Thoracic aorta (tissue), 2 donors: ENCODE results near the gene COTL1. TPM values are rescaled to one million over a fixed set of nuclear protein-coding genes. Genes with fewer than 3 reads are reported as not detected.

Experiments used
- ATAC-seq: fragments of 150-250 bp; one replicate; pipeline ENCODE4 v1.8.0; 2017; ENCODE audit warnings: low read depth; ENCODE audit not compliant: insufficient number of reproducible peaks, low FRiP score
- DNase-seq: peaks from one replicate; pipeline ENCODE4 v3.0.0-alpha.2; 2020; ENCODE audit warnings: low spot score
- H3K27ac ChIP-seq, 2 donors: fragments of 200-600 bp; sonication (generic); 1 replicate in 1 of 2; 2 replicates in 1 of 2; pipeline ENCODE4 v1.5.1; 2016; ENCODE audit warnings: mild to moderate bottlenecking in 2 of 2, moderate library complexity in 2 of 2
- H3K27me3 ChIP-seq: fragments of 200-600 bp; sonication (generic); replicated peaks from 2 replicates; pipeline ENCODE4 v1.6.0; 2016; ENCODE audit warnings: mild to moderate bottlenecking; ENCODE audit not compliant: insufficient read depth
- H3K36me3 ChIP-seq: fragments of 200-600 bp; sonication (generic); one replicate; pipeline ENCODE4 v1.5.1; 2016
- H3K4me1 ChIP-seq, 2 donors: fragments of 200-600 bp; sonication (generic); 1 replicate in 1 of 2; 2 replicates in 1 of 2; pipeline versions ENCODE4 v1.5.1 to v1.6.0; 2016; ENCODE audit warnings: low read depth in 2 of 2, mild to moderate bottlenecking in 1 of 2; ENCODE audit not compliant: control insufficient read depth in 1 of 2
- H3K4me3 ChIP-seq: fragments of 200-600 bp; sonication (generic); 2 replicates; pipeline ENCODE4 v1.5.1; 2016; ENCODE audit warnings: mild to moderate bottlenecking
- H3K9me3 ChIP-seq: fragments of 200-600 bp; sonication (generic); 2 replicates; pipeline ENCODE4 v1.5.1; 2016
- CTCF ChIP-seq: fragments of 200-600 bp; sonication (generic); IDR thresholded peaks from one replicate; pipeline ENCODE4 v1.5.1; 2019; ENCODE audit warnings: antibody characterized with exemption
- total RNA-seq, 2 donors: library from RNA; depleted of rRNA; stranded (reverse); fragments of >200 nt; gene quantifications; one replicate each; pipeline versions ENCODE4 v1.1.0 to v1.2.3, GENCODE V29; 2016

The COTL1 gene
- total RNA-seq, 2 donors from 2014 or later, result 32.0 to 46.8 TPM

GRCh38 chr16:84552135-84552534 is 65.7 kb downstream of the COTL1 start:
- no peak for ATAC-seq

DNA sequence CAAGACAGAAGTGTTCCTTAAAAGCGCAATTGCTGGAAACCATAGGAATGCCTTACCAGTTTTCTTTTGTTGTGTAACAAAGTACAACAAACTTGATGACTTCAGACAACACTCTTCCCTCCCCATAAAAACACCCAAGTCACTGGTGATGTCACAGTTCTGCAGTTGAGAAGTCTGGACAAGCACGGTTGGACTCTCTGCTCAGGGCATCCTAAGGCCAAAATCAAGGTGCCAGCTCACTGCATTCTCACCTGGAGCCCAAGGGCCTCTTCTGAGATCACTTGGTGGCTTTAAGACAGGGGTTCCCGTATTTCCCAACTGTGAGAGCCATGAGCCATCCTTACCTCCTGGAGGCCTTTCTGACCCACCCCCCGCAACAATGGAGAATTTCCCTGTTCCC is 67.8 kb downstream of the COTL1 start:
- no peak for DNase-seq
- TF ChIP-seq CTCF, result no peak
- H3K4me3 ChIP-seq, result no peak overlapping the region
- no peak overlapping the region for H3K27ac ChIP-seq
- H3K9me3 ChIP-seq, result no peaks in the 10 kb centered on the region
- no peaks in the 10 kb centered on the region for H3K36me3 ChIP-seq
- H3K4me1 ChIP-seq, result no peaks in the 10 kb centered on the region
- no peak for ATAC-seq
- H3K27me3 ChIP-seq, result no peaks in the 10 kb centered on the region

More at GRCh38 chr16:84552135-84552534, 65.7 kb downstream of the COTL1 start:
- no peak overlapping the region for H3K27ac ChIP-seq
- TF ChIP-seq CTCF, result no peak
- no peak overlapping the region for H3K4me3 ChIP-seq
- no peaks in the 10 kb centered on the region for H3K27me3 ChIP-seq
- H3K9me3 ChIP-seq, result no peaks in the 10 kb centered on the region
- H3K36me3 ChIP-seq, result no peaks in the 10 kb centered on the region
- DNase-seq, result no peak
- H3K4me1 ChIP-seq, result no peaks in the 10 kb centered on the region

DNA sequence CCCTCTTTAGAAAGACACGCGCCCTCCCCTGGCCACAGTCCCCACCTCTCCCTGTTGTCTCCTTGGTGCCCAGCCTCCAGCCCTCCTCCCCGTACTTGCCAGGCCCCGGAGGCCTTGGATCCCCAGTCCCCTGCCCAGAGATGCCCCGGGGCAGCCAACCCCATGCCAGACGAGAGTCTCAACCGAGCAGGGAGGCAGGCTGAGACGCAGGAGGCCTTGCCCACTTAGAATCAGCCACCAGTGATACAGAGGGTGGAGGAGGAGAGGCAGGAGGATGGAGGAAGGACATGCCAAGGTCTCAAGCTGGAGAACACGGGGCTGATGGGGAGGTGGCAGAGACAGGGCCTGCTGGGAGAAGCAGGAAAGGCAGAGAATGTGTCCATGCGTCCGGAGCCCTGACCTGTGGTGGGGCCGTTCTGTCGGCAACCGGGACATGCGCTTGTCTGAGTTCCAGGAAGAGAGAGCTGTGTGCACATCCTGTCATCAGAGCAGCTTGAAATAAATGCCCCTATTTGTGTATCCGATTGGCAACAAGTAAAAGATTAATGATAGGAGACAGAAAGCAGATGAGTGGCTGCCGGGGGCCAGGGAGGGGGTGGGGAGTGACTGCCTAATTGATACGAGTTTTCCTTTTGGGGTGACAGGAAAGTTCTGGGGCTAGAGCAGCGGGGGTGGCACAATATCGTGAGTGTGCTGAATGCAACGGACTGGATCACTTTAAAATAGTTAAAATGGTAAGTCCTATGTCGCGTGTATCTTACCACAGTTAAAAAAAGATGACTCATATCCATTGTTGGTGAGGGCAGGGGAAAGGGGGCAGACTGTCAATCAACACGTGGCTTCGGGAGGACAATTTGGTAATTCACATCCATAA is 68.7 kb downstream of the COTL1 start:
- DNase-seq, result no peak
- H3K36me3 ChIP-seq, result no peaks in the 10 kb centered on the region
- H3K9me3 ChIP-seq, result no peaks in the 10 kb centered on the region
- H3K27me3 ChIP-seq, result no peaks in the 10 kb centered on the region
- no peaks in the 10 kb centered on the region for H3K4me1 ChIP-seq
- H3K4me3 ChIP-seq, result no peak overlapping the region
- no peak for ATAC-seq
- TF ChIP-seq CTCF, result no peak
- no peak overlapping the region for H3K27ac ChIP-seq

DNA sequence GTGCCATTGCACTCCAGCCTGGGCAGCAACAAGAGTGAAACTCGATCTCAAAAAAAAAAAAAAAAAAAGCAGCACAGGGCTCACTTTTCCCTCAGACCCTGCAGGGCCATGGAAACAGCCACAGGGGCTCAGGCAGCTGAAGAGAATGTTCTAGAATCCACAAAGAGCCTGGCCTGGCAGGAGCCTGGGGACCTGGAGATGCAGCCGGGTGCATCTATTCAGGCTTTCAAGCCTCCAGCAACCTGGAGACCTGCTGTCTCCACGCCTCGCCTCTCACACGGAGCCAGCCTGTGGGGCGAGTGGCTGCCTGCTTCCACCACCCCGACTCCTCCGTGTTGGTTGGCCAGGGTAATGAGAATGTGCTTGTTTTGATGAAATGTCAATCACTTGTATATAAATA is 69.4 kb downstream of the COTL1 start:
- Histone ChIP-seq H3K9me3 (no peaks in the 10 kb centered on the region), H3K4me3 (no peak overlapping the region), H3K27ac (no peak overlapping the region), H3K36me3 (no peaks in the 10 kb centered on the region), H3K4me1 (no peaks in the 10 kb centered on the region), H3K27me3 (no peaks in the 10 kb centered on the region)
- no peak for TF ChIP-seq CTCF
- DNase-seq (no peak), ATAC-seq (no peak)

GRCh38 chr16:84547546-84548061 is 70.3 kb downstream of the COTL1 start:
- H3K36me3 ChIP-seq, result no peaks in the 10 kb centered on the region
- ATAC-seq (no peak), DNase-seq (no peak)
- TF ChIP-seq CTCF, result no peak
- H3K4me3 ChIP-seq, result no peak overlapping the region
- H3K27ac ChIP-seq, result no peak overlapping the region
- H3K9me3 ChIP-seq, result no peaks in the 10 kb centered on the region
- H3K4me1 ChIP-seq, result no peaks in the 10 kb centered on the region
- no peaks in the 10 kb centered on the region for H3K27me3 ChIP-seq
